ENCODE results near the gene IGFL4. TPM values are rescaled to one million over a fixed set of nuclear protein-coding genes. Genes with fewer than 3 reads are reported as not detected.

IGFL4 gene
- total and polyA plus RNA-seq, 2 of the 8 experiments (the other 6 are each of a cell fraction or from before 2014, with no cell fraction given): 0.05 to 0.11 TPM

DNA sequence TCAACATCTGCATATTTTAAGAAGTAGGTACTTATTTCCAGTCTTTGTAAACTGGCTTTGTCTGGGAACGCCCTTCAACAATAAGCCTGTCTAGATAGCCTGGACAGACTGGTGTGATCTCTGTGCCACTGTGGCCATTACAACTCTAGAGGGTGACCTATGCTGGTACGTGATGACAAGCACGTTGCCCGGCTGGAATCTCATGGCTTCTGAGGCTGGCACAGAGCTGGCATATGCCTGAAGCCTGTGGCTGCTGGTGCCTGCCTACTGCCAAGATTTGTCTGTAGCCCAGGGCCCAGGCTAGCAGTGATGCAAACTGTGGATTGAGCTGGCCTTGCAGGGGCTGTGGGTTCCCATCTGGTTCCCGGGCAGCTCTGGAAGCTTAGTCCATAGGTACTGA is 49.6 kb upstream of the IGFL4 start:
- Histone ChIP-seq H4K5ac (ENCODE audit: insufficient read length, low read depth, low read length) (no peak overlapping the region), H2BK15ac (ENCODE audit: low read length) (no peak overlapping the region), H2BK20ac (ENCODE audit: low read length) (no peak overlapping the region), H2BK120ac (replicated peaks; ENCODE audit: low read depth, low read length) (no peak overlapping the region), H3K9ac (replicated peaks in 1 of 4; ENCODE audit: extremely low read depth in 1 of 4, low read depth in 3 of 4, low read length in 3 of 4) (no peak overlapping the region), H4K20me1 (replicated peaks in 1 of 2; ENCODE audit: control insufficient read depth in 1 of 2, insufficient read depth in 2 of 2, low read length in 2 of 2) (no peaks in the 10 kb centered on the region), H3K4me3 (ENCODE audit: extremely low read depth in 1 of 4, insufficient read depth in 2 of 4, low read depth in 3 of 4, low read length in 4 of 4) (no peak overlapping the region), H2AK5ac (ENCODE audit: low read depth, low read length) (no peak overlapping the region), H3K4me1 (replicated peaks in 1 of 4; ENCODE audit: control insufficient read depth in 3 of 4, insufficient read depth in 4 of 4, low read length in 3 of 4) (no peaks in the 10 kb centered on the region), H3K36me3 (ENCODE audit: control insufficient read depth in 2 of 4, insufficient read depth in 4 of 4, low read length in 3 of 4) (no peaks in the 10 kb centered on the region), H3K56ac (replicated peaks; ENCODE audit: insufficient read length, low read depth, low read length) (no peak overlapping the region), H3K9me3 (ENCODE audit: insufficient read depth in 2 of 2, low read depth in 1 of 2, low read length in 1 of 2) (no peaks in the 10 kb centered on the region), H3K23ac (ENCODE audit: insufficient read length) (no peak overlapping the region), H2BK12ac (ENCODE audit: low read depth, low read length) (no peak overlapping the region), H3K27ac (ENCODE audit: low read depth, low read length) (no peak overlapping the region), H3K79me2 (ENCODE audit: control insufficient read depth in 1 of 2, insufficient read depth in 2 of 2, low read length in 2 of 2) (no peaks in the 10 kb centered on the region), H4K8ac (ENCODE audit: extremely low read depth, insufficient read depth, low read length) (no peak overlapping the region), H3K4ac (replicated peaks; ENCODE audit: insufficient read length, low read depth, low read length) (no peak overlapping the region), H2AFZ (ENCODE audit: low read length) (no peak overlapping the region), H3K18ac (ENCODE audit: extremely low read depth, low read length) (no peak overlapping the region), H3K14ac (ENCODE audit: insufficient read length) (no peak overlapping the region), H3K23me2 (ENCODE audit: low read depth, low read length) (no peaks in the 10 kb centered on the region), H3K27me3 (replicated peaks in 1 of 4; ENCODE audit: control insufficient read depth in 3 of 4, extremely low read depth in 1 of 4, insufficient read depth in 3 of 4, low read length in 3 of 4) (peaks cover 0 to 2% (median 0%) of the 10 kb centered on the region in 4 experiments; a peak in 1 of 7 replicates), H3K4me2 (ENCODE audit: insufficient read depth in 1 of 2, low read depth in 2 of 2, low read length in 2 of 2) (no peak overlapping the region), H3K79me1 (ENCODE audit: low read depth, low read length) (no peaks in the 10 kb centered on the region), H4K91ac (replicated peaks; ENCODE audit: insufficient read length, low read length) (no peak overlapping the region), H2BK5ac (ENCODE audit: low read depth, low read length) (no peak overlapping the region)
- DNase-seq (ENCODE audit: low read depth in 1 of 2, low spot score in 2 of 2) (no peak), FAIRE-seq (no peak)
- 97% methylated on average over 5 of the region's 5 CpGs; no CpG with 5 or more reads in 1 of the 2 experiments for WGBS, 2 experiments (ENCODE audit: extremely low coverage in 1 of 2, insufficient coverage in 1 of 2, insufficient read length in 1 of 2, insufficient replicate concordance in 2 of 2, low coverage in 1 of 2, low lambda C conversion rate in 2 of 2, missing lambda C conversion rate in 1 of 2)
- TF ChIP-seq KDM1A (IDR thresholded peaks at IDR 0.05; ENCODE audit: borderline replicate concordance, low read length) (no peak), SIN3A (conservative IDR thresholded peaks at IDR 0.05 in 1 of 2, IDR thresholded peaks at IDR 0.05 in 1 of 2; ENCODE audit: low read depth in 1 of 2, low read length in 2 of 2) (no peak), EP300 (IDR thresholded peaks at IDR 0.05; ENCODE audit: borderline replicate concordance in 1 of 2, low read depth in 2 of 2, low read length in 2 of 2) (no peak), CHD1 (IDR thresholded peaks at IDR 0.05; ENCODE audit: low read depth, low read length) (no peak), TAF1 (IDR thresholded peaks at IDR 0.05; ENCODE audit: low read depth, low read length) (no peak), RFX5 (IDR thresholded peaks at IDR 0.05; ENCODE audit: borderline replicate concordance, low read depth, low read length) (no peak), KDM4A (IDR thresholded peaks at IDR 0.05; ENCODE audit: low read depth, low read length, severe bottlenecking) (no peak)
- CTCF ChIA-PET (ENCODE audit: partially characterized antibody): interaction anchor here (0.6 to 3.6 kb wide), 8 partner anchors 11 to 258 kb away, joined by 3 to 16 read pairs (median 4); no protein-coding TSS in a partner anchor
- POLR2A ChIA-PET (ENCODE audit: partially characterized antibody): interaction anchor here (0.6 kb wide), 1 partner anchor 86 kb away, joined by 3 read pairs; no protein-coding TSS in a partner anchor
